A204.1 (cell line): ENCODE measurements around the gene KCTD7.
"Not testable (repeated sequence)": the region's sequence is repeated elsewhere in the genome, so short reads cannot be mapped to it uniquely, and the experiment has no call there.

Source experiments
- FAIRE-seq: peaks from 2 replicates; lab custom pipeline; 2012; peaks lifted over from hg19 to GRCh38; lab: Jason Lieb, UNC

Gene KCTD7

GRCh38 chr7:66654275-66655112 lies 25.8 kb downstream of the KCTD7 start:
- FAIRE-seq, result no peak

GRCh38 chr7:66655113-66655806 lies 26.6 kb downstream of the KCTD7 start:
- FAIRE-seq, result not testable (repeated sequence)

GRCh38 chr7:66655826-66656485 lies 27.3 kb downstream of the KCTD7 start:
- FAIRE-seq, result not testable (repeated sequence)

- FAIRE-seq, result no peak
Observed at GRCh38 chr7:66657798-66658197, 29.1 kb downstream of the KCTD7 start.

GRCh38 chr7:66662646-66663264 lies 34.1 kb downstream of the KCTD7 start:
- FAIRE-seq, result no peak

- no peak for FAIRE-seq
Observed at GRCh38 chr7:66664590-66665293, 36.1 kb downstream of the KCTD7 start.

GRCh38 chr7:66666313-66666952 lies 37.8 kb downstream of the KCTD7 start:
- FAIRE-seq, result no peak

GRCh38 chr7:66667023-66667728 lies 38.5 kb downstream of the KCTD7 start:
- no peak for FAIRE-seq

- FAIRE-seq, result no peak
Observed at GRCh38 chr7:66668112-66668511, 39.4 kb downstream of the KCTD7 start.

GRCh38 chr7:66668677-66669076 lies 40.0 kb downstream of the KCTD7 start:
- FAIRE-seq, result no peak

- no peak for FAIRE-seq
Observed at GRCh38 chr7:66669088-66669487, 40.4 kb downstream of the KCTD7 start.

GRCh38 chr7:66669496-66669895 lies 40.8 kb downstream of the KCTD7 start:
- no peak for FAIRE-seq

GRCh38 chr7:66671034-66671433 lies 42.4 kb downstream of the KCTD7 start:
- FAIRE-seq, result no peak

GRCh38 chr7:66671486-66671885 lies 42.8 kb downstream of the KCTD7 start:
- FAIRE-seq, result not testable (repeated sequence)

- FAIRE-seq, result not testable (repeated sequence)
Observed at GRCh38 chr7:66672432-66673123, 43.9 kb downstream of the KCTD7 start.

GRCh38 chr7:66673124-66673640 lies 44.5 kb downstream of the KCTD7 start:
- not testable (repeated sequence) for FAIRE-seq

- no peak for FAIRE-seq
Observed at GRCh38 chr7:66679633-66680244, 51.1 kb downstream of the KCTD7 start.

- FAIRE-seq, result no peak
Observed at GRCh38 chr7:66681491-66682349, 53.0 kb downstream of the KCTD7 start.
